H1 (cell line): ENCODE measurements around the gene MOCS3. TPM values are rescaled to one million over a fixed set of nuclear protein-coding genes. Genes with fewer than 3 reads are reported as not detected.

Source experiments
- KDM4A ChIP-seq: IDR thresholded peaks from one replicate; pipeline ENCODE4 v1.7.1; 2012; ENCODE audit warnings: low read depth, mild to moderate bottlenecking, moderate library complexity, low read length, inconsistent platforms; ENCODE audit not compliant: severe bottlenecking
- MAFK ChIP-seq: IDR thresholded peaks from 2 replicates; pipeline ENCODE4 v1.6.1; 2012; ENCODE audit warnings: low read depth, mild to moderate bottlenecking, improper control_type of control experiment, low read length
- POLR2AphosphoS5 ChIP-seq: IDR thresholded peaks from 2 replicates; pipeline ENCODE4 v1.6.1; 2011; ENCODE audit warnings: low read depth, low read length
- SIRT6 ChIP-seq: IDR thresholded peaks from one replicate; pipeline ENCODE4 v1.7.1; 2012; ENCODE audit warnings: low read length, inconsistent platforms
- polyA plus RNA-seq, 7 experiments: library from polyadenylated mRNA; depleted of rRNA in 3 of 7; stranded (reverse) in 5 of 7; unstranded in 2 of 7; fragments of >200 nt in 5 of 7; fragments of 200-250 nt in 2 of 7; gene quantifications; 1 replicate in 5 of 7; 2 replicates in 1 of 7; 4 replicates in 1 of 7; pipeline versions ENCODE4 v1.2.1 to v1.2.3, GENCODE V29; 2011 to 2013; ENCODE audit warnings: missing spikeins in 2 of 7, mixed read lengths in 2 of 7
- total RNA-seq: library from RNA; stranded (reverse); fragmentation: NEBNext Ultra II Directional; extraction: Animal tissue kit (Norgen Biotek cat#: 25700); gene quantifications from 2 replicates; pipeline ENCODE4 v1.2.1, GENCODE V29; 2021

MOCS3 gene
- total and polyA plus RNA-seq, 2 of the 8 experiments (the other 6 are each of a cell fraction or from before 2014, with no cell fraction given): 6.2 to 6.3 TPM

DNA sequence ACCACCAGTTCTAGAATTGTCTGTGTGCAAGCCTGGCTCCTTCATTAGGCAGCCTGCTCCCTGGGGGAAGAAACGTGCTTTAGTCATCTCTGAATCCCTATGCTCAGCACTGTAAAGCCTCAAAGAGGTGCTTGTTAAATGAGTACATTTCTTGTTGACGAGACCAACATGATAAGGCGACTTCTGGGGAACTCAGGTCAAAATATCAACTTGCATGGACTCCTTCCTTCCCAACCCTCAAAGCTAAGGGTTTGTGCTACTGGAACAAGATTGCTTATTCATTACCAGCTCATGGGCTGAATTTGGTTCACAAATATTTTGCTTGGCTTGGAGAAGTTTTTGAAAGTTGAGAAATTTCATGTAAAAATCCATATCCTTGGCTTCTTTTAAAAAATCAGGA is 53.7 kb downstream of the MOCS3 start (continued):
- TF ChIP-seq MAFK (no peak), KDM4A (no peak), SIRT6 (no peak), POLR2AphosphoS5 (no peak)

Other genes with a start within 250 kb of the MOCS3 start
- gene PARD6B, start 227.2 kb upstream of the MOCS3 start, total RNA-seq: 27.3 and 34.1 TPM in 2 replicates
- 3.3 and 5.2 TPM in 2 replicates for gene PARD6B, start 227.2 kb upstream of the MOCS3 start, polyA plus RNA-seq (2011; rRNA removed)
- gene BCAS4, start 163.8 kb upstream of the MOCS3 start, total RNA-seq: 21.2 and 21.4 TPM in 2 replicates
- gene BCAS4, start 163.8 kb upstream of the MOCS3 start, polyA plus RNA-seq (2011; rRNA removed): 22.4 and 23.6 TPM in 2 replicates
- gene ADNP, start 27.4 kb upstream of the MOCS3 start, total RNA-seq: 123 and 129 TPM in 2 replicates
- 21.1 and 31.6 TPM in 2 replicates for gene ADNP, start 27.4 kb upstream of the MOCS3 start, polyA plus RNA-seq (2011; rRNA removed)
- 57.0 and 61.1 TPM in 2 replicates for gene DPM1, start 286 bp upstream of the MOCS3 start, total RNA-seq
- gene DPM1, start 286 bp upstream of the MOCS3 start, polyA plus RNA-seq (2011; rRNA removed): 21.6 and 42.3 TPM in 2 replicates
- 16.0 and 17.2 TPM in 2 replicates for gene KCNG1, start 64.3 kb downstream of the MOCS3 start, total RNA-seq
- 18.0 and 35.0 TPM in 2 replicates for gene KCNG1, start 64.3 kb downstream of the MOCS3 start, polyA plus RNA-seq (2011; rRNA removed)